C4-2B (cell line): ENCODE measurements around the gene C11orf71.

Source experiments
- H3K27ac ChIP-seq: fragments of 450-650 bp; 2 replicates; pipeline ENCODE4 v1.5.1; 2017
- CTCF ChIP-seq: fragments of 450-650 bp; conservative IDR thresholded peaks from 2 replicates; pipeline ENCODE4 v1.5.1; 2017; ENCODE audit warnings: mild to moderate bottlenecking
- ZFX ChIP-seq: fragments of 450-650 bp; IDR thresholded peaks from 2 replicates; pipeline ENCODE4 v1.6.1; 2017

The C11orf71 gene

GRCh38 chr11:114350022-114350421 is 50.3 kb downstream of the C11orf71 start:
- no peak overlapping the region for H3K27ac ChIP-seq
- no peak for TF ChIP-seq CTCF
- TF ChIP-seq ZFX: no peak
